ENCODE data around the gene MTMR6.

MTMR6 gene

DNA sequence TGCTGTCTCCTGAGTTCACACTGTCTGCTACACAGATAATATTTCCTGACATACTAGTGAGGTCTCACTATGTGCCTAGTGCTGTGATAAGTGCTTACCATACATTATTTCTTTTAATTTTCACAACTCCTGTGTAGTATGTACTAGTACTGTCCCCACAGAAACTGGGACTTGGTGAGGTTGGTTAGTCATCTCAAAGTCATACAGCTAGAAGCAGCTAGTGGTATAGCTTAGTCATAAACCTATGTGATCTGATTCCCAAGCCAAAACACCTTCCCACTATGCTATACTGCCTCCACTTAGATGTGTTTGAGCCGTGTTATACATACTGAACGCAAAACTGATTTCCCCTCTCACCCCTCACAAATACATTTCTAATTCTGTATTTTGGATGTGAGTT lies 10.5 kb downstream of the MTMR6 start:
- DNase-seq: no peak

DNA sequence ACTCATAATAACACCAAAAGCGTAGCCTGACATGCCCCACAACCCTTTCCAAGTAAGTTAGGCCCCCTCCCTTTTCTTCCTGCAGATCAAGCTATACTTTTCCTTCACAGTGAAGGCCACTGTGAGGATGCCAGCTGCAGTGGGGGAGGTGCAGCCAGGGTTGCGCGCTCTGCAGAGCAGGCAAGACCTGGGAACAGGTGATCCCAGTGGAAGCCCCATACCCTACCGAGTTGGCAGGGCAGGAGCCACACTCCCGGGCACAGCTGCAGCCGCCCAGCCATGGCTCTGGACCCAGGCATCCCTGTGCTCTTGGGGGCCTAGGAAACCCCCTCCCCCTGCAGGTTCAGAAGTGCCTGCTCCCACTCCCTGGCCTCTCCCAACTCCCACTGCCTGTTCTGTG lies 18.7 kb downstream of the MTMR6 start:
- no peak for DNase-seq

GRCh38 chr13:25267715-25268114 lies 19.6 kb downstream of the MTMR6 start:
- DNase-seq: no peak

DNA sequence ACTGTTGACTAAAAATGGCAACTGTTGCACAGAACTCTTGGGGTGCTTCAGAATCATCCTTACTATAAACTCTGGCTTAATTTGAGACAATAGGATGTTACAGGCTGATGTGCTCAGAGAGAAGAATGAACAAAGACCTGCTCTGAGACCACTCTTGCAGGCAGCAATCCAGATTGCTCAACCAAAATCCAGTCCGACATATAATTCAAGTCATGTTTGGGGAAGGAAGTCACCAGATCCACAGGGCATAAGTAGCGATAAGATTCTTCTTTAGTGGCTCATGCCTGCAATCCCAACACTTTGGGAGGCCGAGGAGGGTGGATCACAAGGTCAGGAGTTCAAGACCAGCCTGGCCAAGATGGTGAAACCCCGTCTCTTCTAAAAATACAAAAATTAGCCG lies 20.6 kb downstream of the MTMR6 start:
- DNase-seq: no peak

DNA sequence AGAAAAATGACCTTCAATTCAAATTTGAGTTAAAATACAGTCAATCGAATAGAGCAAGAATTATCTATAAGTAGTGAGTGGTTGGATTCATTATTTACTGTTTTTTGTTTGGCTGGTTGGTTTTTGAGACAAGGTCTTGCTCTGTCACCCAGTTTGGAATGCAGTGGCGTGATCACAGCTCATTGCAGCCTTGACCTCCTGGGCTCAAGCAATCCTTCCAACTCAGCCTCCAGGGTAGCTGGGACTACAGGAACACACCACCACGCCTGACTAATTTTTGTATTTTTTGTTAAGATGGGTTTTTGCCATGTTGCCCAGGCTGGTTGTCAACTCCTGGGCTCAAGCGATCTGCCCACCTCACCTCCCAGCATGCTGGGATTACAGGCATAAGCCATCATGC lies 25.0 kb downstream of the MTMR6 start:
- no peak for DNase-seq

- DNase-seq: no peak
These were observed 33.6 kb downstream of the MTMR6 start for GRCh38 chr13:25253702-25254101.

DNA sequence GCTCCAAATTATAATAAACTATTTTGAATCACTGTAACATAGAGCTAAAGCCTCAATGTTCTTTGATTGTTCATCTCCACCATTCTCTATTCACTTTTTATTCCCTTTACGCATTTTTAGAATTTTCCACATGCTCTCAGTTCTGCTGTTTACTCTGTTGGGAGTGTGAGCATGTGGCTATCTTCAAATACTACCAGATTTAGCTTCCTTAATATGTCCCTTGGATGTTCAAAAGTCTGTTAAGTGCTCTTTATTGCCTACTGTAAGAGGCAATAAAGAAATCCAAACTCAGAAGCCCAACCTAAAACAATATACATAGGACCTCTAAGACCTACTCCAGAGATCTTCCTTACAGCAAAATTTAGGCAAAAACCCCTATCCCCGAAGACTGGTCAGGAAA lies 34.5 kb downstream of the MTMR6 start:
- DNase-seq: no peak

- DNase-seq: no peak
These were observed 35.1 kb downstream of the MTMR6 start for GRCh38 chr13:25252225-25252624.

GRCh38 chr13:25249001-25249543 lies 38.2 kb downstream of the MTMR6 start:
- DNase-seq: no peak

DNA sequence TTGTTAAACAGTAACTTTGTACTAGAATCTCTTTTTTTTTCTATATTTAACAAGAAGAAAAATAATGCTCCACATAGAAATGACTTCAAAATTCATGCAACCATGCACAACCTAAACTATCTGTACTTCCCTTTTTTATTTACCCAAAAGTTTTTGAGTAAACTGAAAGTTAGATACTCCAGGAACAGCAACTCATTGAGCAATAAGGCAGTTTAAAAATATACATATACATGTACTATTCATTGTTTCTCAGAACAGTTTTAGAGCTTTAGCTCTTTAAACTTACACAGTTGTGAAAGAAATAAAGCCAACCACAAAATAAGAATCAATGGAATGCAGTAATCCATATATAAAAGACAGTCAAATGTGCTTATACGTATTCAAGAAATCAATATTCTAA lies 39.2 kb downstream of the MTMR6 start:
- DNase-seq: no peak

GRCh38 chr13:25247360-25247759 lies 39.9 kb downstream of the MTMR6 start:
- DNase-seq: no peak

DNA sequence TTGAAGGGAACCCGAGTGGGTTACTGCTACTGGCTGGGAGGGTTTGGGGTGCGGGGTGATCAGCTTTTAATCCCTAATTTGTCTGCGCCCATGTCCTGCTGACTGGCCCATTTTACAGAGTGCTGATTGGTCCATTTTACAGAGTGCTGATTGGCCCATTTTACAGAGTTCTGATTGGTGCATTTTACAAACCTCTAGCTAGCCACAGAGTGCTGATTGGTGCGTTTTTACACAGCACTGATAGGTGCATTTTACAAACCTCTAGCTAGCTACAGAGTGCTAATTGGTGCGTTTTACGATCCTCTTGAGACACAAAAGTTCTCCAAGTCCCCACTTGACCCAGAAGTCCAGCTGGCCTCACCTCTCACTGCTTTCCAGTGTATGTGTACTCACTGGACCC lies 43.2 kb downstream of the MTMR6 start:
- no peak for DNase-seq

- no peak for DNase-seq
These were observed 44.3 kb downstream of the MTMR6 start for GRCh38 chr13:25242956-25243355.

- DNase-seq: no peak
These were observed 46.3 kb downstream of the MTMR6 start for GRCh38 chr13:25241007-25241406.

GRCh38 chr13:25237083-25237482 lies 50.2 kb downstream of the MTMR6 start:
- DNase-seq: no peak

DNA sequence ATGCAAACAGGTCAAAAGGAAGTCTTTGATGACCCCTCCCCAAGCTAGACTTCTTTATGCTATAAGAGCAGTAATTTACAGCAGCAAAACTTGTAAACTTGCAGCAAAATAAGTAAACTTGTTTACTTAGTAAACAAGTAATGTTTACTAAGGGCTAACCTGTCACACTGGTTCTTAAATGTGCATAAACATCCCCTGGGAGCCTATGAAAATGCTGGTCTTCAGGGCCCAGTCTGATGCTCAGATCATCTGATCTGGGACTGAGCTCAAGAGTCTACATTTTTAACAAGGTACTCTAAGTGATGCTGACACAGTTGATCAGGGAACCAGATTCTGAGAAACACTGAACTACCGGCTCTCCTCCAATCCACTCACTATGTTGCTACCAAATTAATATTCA lies 53.4 kb downstream of the MTMR6 start:
- no peak for DNase-seq

DNA sequence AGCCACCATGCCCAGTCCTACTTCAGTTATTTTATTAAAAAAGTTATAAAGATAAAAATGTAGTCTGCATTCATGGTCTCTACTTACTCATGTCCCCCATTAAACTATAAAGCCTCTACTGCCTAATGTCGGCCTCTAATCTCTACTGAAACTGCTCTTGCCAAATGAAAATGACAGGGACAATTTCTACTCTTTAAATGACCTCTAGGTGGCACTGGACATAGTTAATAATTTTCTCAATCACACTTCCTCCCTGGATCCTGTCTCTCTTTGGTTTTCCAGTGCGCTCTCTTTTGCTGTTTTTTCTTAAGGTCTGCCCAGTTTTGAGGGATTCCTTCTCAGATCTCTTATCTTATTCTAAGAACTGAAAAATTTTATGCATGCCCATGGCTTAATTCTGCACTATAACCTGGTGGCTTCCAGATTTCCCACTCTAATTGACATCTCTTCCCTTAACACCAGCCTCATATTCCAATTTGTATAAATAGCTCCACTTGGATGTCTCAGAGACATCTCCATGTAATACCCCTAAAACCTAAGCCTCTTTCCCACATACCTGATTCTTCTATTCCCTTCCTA lies 54.3 kb downstream of the MTMR6 start:
- no peak for DNase-seq

DNA sequence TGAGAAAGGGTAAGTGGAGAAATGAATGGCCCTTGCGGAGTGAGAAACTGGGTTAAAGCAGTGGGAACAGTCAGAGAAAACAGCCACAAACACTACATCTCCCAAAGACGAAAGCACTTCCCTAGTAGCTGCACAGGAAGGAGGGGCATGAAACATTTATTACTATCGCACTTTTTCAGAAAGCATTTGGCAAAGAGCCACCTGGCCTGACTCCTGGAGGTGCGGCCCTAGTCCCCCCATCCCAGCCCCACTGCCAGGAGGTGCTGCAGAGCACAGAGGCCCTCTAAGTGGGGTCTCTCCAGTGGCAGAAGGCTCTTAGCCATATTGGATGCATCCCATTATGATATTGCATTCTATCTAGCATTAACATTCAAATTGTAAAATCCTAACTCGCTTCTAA lies 55.8 kb downstream of the MTMR6 start:
- no peak for DNase-seq

GRCh38 chr13:25227690-25228089 lies 59.6 kb downstream of the MTMR6 start:
- DNase-seq: no peak

DNA sequence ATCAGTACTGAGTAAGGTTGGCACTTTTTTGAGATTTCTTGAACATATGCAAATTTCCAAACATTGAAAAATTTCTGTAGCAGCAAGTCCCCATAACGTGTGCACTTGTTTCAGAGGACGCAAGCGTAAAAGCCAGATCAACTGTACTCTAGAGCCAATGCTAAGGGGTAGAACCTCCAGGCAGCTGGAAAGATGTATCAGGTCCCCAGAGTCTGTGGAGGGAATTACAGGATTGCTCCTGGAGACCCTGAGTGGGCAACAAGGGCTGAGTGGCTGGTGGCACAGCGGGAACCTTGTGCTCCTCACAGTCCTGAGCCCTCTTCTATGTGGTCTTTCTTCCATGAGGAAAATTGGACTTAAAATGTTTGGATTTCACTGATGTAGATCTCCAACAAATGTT lies 61.3 kb downstream of the MTMR6 start:
- no peak for DNase-seq

DNA sequence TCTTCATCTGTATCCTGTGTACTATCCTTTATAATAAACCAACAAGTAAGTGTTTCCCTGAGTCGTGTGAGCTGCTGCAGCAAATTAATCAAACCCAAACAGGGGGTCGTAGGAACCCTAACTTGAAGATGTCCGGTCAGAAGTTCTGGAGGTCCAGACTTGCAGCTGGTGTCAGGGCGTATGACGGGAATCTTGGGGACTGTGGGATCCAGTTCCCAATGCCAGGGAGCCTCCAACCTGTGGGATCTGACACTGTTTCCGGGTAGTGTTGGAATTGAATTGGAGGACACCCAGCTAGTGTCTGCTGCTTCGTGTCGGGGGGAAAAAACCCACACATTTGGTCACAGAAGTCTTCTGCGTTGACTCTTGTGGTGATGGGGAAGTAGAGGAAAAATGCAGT lies 63.1 kb downstream of the MTMR6 start:
- no peak for DNase-seq

DNA sequence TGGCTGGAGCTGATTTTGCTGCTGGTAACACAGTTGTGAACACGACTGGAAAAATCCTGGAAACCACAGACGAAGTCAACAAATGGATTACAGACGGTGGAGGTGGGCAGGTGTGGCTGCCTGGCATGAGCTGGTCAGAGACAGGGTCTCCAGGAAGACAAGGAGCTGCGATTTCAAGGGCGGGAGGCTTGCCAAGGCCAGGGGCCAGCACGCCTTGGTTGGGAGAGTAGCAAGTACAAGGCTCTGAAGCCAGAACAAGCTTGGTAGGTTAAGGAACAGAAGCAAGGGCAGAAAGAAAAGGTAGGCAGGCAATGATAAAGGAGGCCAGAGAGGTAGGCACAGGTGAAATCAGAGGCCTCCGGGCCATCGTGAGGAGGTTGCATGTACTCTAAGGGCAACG lies 64.5 kb downstream of the MTMR6 start:
- no peak for DNase-seq

DNA sequence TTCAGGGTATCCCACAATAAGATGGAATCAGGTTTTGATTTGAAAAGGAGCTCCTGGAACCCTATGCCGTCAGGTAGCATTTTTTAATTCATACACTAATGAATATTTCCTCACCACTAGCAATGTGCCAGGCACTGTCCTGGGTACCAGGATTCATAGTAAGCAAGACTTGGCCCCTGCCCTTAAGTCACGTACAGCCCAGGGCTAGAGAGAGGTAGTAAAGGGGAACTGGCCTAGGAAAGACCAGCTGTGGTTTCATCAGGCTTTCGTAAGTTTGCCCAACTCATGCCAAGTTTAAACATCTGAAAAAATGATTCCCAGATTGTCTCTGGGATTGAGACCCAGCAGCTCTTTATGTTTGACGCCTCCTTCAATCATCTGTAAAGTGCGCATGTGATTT lies 69.3 kb downstream of the MTMR6 start:
- no peak for DNase-seq

DNA sequence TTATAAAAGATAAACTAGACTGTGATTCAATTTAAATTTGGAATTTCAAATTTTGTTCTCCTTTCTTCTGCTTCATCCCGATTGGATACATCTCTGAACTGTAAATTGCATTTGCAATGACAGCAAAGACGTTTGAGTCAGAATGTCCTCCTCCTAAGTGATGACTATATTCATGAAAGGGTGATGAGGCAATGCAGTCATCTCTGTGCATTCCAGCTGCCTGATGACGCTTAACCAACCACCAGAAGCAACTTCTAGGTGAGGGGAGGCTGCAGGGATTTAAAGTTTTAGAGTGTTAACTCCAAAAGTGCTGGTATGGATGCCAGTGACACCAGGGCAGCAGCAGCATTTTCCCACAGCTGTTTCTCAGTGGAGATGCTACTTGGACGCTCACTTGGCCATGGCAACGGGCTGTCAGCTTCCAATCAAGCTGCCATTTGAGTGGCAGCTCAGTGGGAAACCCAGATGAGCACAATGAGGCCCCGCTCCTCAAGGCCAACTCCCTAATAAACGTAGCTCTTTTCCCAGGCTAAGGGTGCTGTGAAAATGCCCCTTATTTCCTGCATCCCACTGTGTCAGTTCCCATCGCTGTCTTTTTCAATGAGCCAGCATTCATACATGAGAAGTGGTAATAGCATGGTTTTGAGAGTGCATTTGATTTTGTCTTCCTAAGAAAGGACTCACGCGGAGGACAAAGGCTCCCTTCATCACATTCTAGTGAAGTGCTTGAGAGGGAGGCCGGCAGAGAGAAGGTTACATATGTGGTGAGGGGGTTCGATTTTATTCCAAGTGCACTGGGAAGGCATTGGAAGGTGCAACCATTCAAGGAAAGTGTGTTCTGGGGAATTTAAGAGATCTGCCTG lies 70.0 kb downstream of the MTMR6 start:
- DNase-seq: no peak

GRCh38 chr13:25215253-25215575 lies 72.1 kb downstream of the MTMR6 start:
- DNase-seq: no peak
